BLaER1 treated with 17β-estradiol and CSF1 and Interleukin-3, amounts not matched to agents 10 nM and 100 nM (cell line): Measurements from ENCODE around the gene TIMM8A.

Experiments
- H3K27ac ChIP-seq, 11 experiments: shearing (Covaris generic); formaldehyde crosslinking; 2 replicates each; pipeline ENCODE4 v1.8.1; 2022
- H3K27me3 ChIP-seq, 11 experiments: shearing (Covaris generic); formaldehyde crosslinking; 2 replicates each; pipeline ENCODE4 v1.8.1; 2022
- H3K36me3 ChIP-seq, 11 experiments: shearing (Covaris generic); formaldehyde crosslinking; 2 replicates each; pipeline ENCODE4 v1.8.1; 2022
- H3K4me1 ChIP-seq, 10 experiments: shearing (Covaris generic); formaldehyde crosslinking; 2 replicates each; pipeline ENCODE4 v1.8.1; 2022
- H3K4me2 ChIP-seq, 11 experiments: shearing (Covaris generic); formaldehyde crosslinking; 2 replicates each; pipeline ENCODE4 v1.8.1; 2022
- H3K4me3 ChIP-seq, 10 experiments: shearing (Covaris generic); formaldehyde crosslinking; 2 replicates each; pipeline ENCODE4 v1.8.1; 2022
- H3K9ac ChIP-seq, 11 experiments: shearing (Covaris generic); formaldehyde crosslinking; 2 replicates each; pipeline ENCODE4 v1.8.1; 2022
- H3K9me3 ChIP-seq, 11 experiments: shearing (Covaris generic); formaldehyde crosslinking; replicated peaks in 1 of 11; 2 replicates each; pipeline ENCODE4 v1.8.1; 2022
- H4K20me1 ChIP-seq, 11 experiments: shearing (Covaris generic); formaldehyde crosslinking; 2 replicates each; pipeline ENCODE4 v1.8.1; 2022
- Cebpa-rat ChIP-seq, 11 experiments: shearing (Covaris generic); IDR thresholded peaks; 2 replicates each; pipeline ENCODE4 v1.8.1; 2022

TIMM8A gene

GRCh38 chrX:101348452-101349192, at the start of gene TIMM8A:
TSS of gene TIMM8A (minus strand) at chrX:101348742. CDS start at chrX:101348664, 78 bp downstream.
- peak within 1 kb of the TSS; percentile 64 to 86 (median 73) for H3K4me2 ChIP-seq
- peak within 1 kb of the TSS; percentile 76 to 86 (median 81) for H3K9ac ChIP-seq
- peaks cover 6 to 31% (median 17%) of the 10 kb centered on the region in 10 experiments; a peak in 19 of 20 replicates for H3K4me1 ChIP-seq
- peaks cover 0 to 46% (median 14%) of the 10 kb centered on the region in 11 experiments; a peak in 12 of 22 replicates for H4K20me1 ChIP-seq
- TF ChIP-seq Cebpa-rat (IDR thresholded peaks at IDR 0.05): no peak
- H3K36me3 ChIP-seq: peaks cover 41 to 82% (median 68%) of the 10 kb centered on the region in 11 experiments
- peak within 1 kb of the TSS; percentile 57 to 78 (median 74) for H3K4me3 ChIP-seq
- H3K27ac ChIP-seq: peak within 1 kb of the TSS; percentile 68 to 86 (median 81); a peak in 21 of 22 replicates
- no peaks in the 10 kb centered on the region for H3K27me3 ChIP-seq
- peaks cover 0 to 6% (median 0%) of the 10 kb centered on the region in 11 experiments; a peak in 3 of 22 replicates for H3K9me3 ChIP-seq

- H3K27ac ChIP-seq: peak overlapping the region in 1 of 11 experiments; percentile 26; a peak in 2 of 22 replicates
- no peak for TF ChIP-seq Cebpa-rat (IDR thresholded peaks at IDR 0.05)
These were observed 49.2 kb upstream of the TIMM8A start for GRCh38 chrX:101397779-101398178.

DNA sequence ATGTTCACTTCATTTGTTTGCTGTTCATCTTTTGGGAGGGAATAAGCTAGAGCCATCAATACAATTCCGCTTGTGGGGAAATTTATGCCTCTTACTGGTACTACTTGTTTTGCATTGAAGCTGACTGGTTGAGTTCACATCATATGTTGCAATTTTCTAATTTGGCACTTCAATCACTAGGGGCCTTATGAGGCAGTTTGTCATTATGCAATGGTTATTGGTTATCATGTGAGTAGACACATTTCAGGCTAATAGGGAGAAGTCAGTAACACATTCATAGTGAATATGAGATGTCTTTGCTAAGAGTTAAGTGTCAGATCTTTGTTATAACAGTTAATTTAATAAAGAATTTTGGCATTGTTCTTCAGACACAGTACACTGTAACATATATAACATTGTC, 47.2 kb upstream of the TIMM8A start:
- peak overlapping the region in 8 of 11 experiments; percentile 14 to 41 (median 24); a peak in 10 of 22 replicates for H3K4me2 ChIP-seq
- TF ChIP-seq Cebpa-rat (IDR thresholded peaks at IDR 0.05): peak in 2 of 11 experiments; percentile 51 to 53; a peak in 3 of 22 replicates
- peaks cover 0 to 26% (median 4%) of the 10 kb centered on the region in 11 experiments; a peak in 7 of 22 replicates for H4K20me1 ChIP-seq
- H3K27ac ChIP-seq: peak overlapping the region in 10 of 11 experiments; percentile 0 to 95 (median 64); a peak in 19 of 22 replicates
- peaks cover 0 to 5% (median 0%) of the 10 kb centered on the region in 11 experiments; a peak in 4 of 22 replicates for H3K9me3 ChIP-seq
- H3K27me3 ChIP-seq: no peaks in the 10 kb centered on the region
- peaks cover 17 to 40% (median 28%) of the 10 kb centered on the region in 10 experiments for H3K4me1 ChIP-seq
- peaks cover 37 to 81% (median 63%) of the 10 kb centered on the region in 11 experiments for H3K36me3 ChIP-seq
- H3K9ac ChIP-seq: peak overlapping the region in 7 of 11 experiments; percentile 3 to 53 (median 37); a peak in 6 of 22 replicates
- H3K4me3 ChIP-seq: no peak overlapping the region

More at GRCh38 chrX:101397779-101398178, 49.2 kb upstream of the TIMM8A start:
- Histone ChIP-seq H3K27me3 (no peaks in the 10 kb centered on the region), H3K4me2 (no peak overlapping the region), H3K4me1 (peaks cover 10 to 45% (median 24%) of the 10 kb centered on the region in 10 experiments; a peak in 19 of 20 replicates), H3K9ac (no peak overlapping the region), H3K36me3 (peaks cover 41 to 86% (median 72%) of the 10 kb centered on the region in 11 experiments), H3K9me3 (no peaks in the 10 kb centered on the region; a peak in 1 of 22 replicates), H3K4me3 (no peak overlapping the region), H4K20me1 (peaks cover 0 to 26% (median 4%) of the 10 kb centered on the region in 11 experiments; a peak in 7 of 22 replicates)

DNA sequence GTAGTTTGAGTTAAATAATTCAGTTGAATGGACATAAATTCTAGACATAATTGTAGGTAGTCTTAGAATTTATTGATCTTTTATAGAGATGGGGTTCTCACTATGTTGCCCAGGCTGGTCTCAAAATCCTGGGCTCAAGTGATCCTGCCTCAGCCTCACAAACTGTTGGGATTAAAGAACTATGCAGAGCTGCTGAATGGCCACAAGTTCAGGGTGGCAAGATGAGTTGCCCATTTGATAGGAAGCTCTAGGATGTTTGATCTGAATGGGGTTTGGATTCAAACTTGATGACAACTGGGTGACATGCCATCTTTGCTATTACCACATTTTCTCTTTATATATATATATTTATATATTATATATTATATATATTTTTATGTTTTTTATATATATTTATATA, 45.8 kb upstream of the TIMM8A start:
- Histone ChIP-seq H3K9ac (peak overlapping the region in 4 of 11 experiments; percentile 4 to 90 (median 23); a peak in 5 of 22 replicates), H3K27me3 (no peaks in the 10 kb centered on the region), H3K4me1 (peaks cover 26 to 41% (median 34%) of the 10 kb centered on the region in 10 experiments), H3K27ac (peak overlapping the region in 8 of 11 experiments; percentile 37 to 95 (median 90); a peak in 7 of 22 replicates), H3K9me3 (peaks cover 0 to 7% (median 0%) of the 10 kb centered on the region in 11 experiments; a peak in 3 of 22 replicates), H3K4me3 (peak overlapping the region in 1 of 10 experiments; percentile 68; a peak in 2 of 20 replicates), H4K20me1 (peaks cover 0 to 26% (median 4%) of the 10 kb centered on the region in 11 experiments; a peak in 7 of 22 replicates), H3K4me2 (peak overlapping the region; percentile 56 to 84 (median 77); a peak in 16 of 22 replicates), H3K36me3 (peaks cover 24 to 66% (median 49%) of the 10 kb centered on the region in 11 experiments)
- no peak for TF ChIP-seq Cebpa-rat (IDR thresholded peaks at IDR 0.05)

- H3K36me3 ChIP-seq: peaks cover 21 to 63% (median 45%) of the 10 kb centered on the region in 11 experiments
- peak overlapping the region in 7 of 10 experiments; percentile 30 to 73 (median 68); a peak in 8 of 20 replicates for H3K4me3 ChIP-seq
- peaks cover 0 to 26% (median 4%) of the 10 kb centered on the region in 11 experiments; a peak in 7 of 22 replicates for H4K20me1 ChIP-seq
- H3K4me2 ChIP-seq: peak overlapping the region; percentile 56 to 84 (median 77); a peak in 21 of 22 replicates
- peak overlapping the region in 8 of 11 experiments; percentile 4 to 94 (median 56); a peak in 12 of 22 replicates for H3K9ac ChIP-seq
- peaks cover 0 to 7% (median 0%) of the 10 kb centered on the region in 11 experiments; a peak in 3 of 22 replicates for H3K9me3 ChIP-seq
- peak overlapping the region in 9 of 11 experiments; percentile 50 to 95 (median 92); a peak in 12 of 22 replicates for H3K27ac ChIP-seq
- peaks cover 26 to 41% (median 34%) of the 10 kb centered on the region in 10 experiments for H3K4me1 ChIP-seq
- no peak for TF ChIP-seq Cebpa-rat (IDR thresholded peaks at IDR 0.05)
- H3K27me3 ChIP-seq: no peaks in the 10 kb centered on the region
These were observed 45.2 kb upstream of the TIMM8A start for GRCh38 chrX:101393530-101394305.

- Histone ChIP-seq H3K4me1 (peaks cover 29 to 48% (median 38%) of the 10 kb centered on the region in 10 experiments), H3K36me3 (peaks cover 17 to 44% (median 34%) of the 10 kb centered on the region in 11 experiments; a peak in 21 of 22 replicates), H3K9me3 (peaks cover 0 to 7% (median 0%) of the 10 kb centered on the region in 11 experiments; a peak in 3 of 22 replicates), H4K20me1 (peaks cover 0 to 25% (median 4%) of the 10 kb centered on the region in 11 experiments; a peak in 7 of 22 replicates), H3K4me2 (peak overlapping the region; percentile 56 to 84 (median 77)), H3K4me3 (peak overlapping the region; percentile 56 to 73 (median 68)), H3K9ac (peak overlapping the region; percentile 78 to 95 (median 90)), H3K27ac (peak overlapping the region; percentile 63 to 95 (median 91); a peak in 21 of 22 replicates), H3K27me3 (no peaks in the 10 kb centered on the region)
- TF ChIP-seq Cebpa-rat (IDR thresholded peaks at IDR 0.05): no peak
These were observed 43.3 kb upstream of the TIMM8A start for GRCh38 chrX:101391831-101392230.

DNA sequence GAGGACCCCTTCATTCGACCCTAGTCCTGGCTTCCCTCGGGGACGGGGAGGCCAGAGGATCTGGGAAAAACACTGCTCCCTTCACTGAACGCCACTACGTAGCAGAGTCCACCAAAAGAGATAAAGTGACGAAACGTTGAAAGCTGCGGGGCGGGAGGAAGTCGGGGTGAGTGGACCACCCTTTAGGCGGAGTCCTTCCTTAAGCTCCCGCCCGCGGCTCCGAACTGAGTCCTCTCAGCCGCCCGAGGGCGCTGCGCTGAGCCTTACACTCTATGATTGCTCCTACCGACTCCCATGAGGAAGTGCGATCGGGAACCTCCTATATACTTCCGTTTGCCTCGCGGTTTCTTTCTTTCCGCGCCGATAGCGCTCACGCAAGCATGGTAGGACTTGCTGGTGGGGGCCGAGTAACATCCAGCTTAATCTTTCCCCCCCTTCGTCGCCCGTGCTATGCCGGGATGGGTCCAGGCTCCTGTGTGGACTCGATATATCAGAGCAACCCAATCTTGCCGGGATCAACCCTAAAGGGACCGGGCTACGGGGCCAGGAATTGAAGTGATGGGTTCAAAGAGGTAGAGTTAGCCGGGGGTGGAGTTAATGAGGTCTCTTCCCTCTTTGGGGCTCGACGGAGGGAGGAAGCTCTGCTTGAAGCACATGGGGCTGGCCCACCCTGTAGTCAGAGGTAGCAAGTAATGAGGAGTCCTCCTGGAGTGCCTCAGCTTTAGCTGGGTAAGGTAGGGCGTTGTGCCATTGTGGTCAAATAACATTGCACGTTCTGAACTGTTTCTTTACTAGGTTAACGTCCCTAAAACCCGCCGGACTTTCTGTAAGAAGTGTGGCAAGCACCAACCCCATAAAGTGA, 42.4 kb upstream of the TIMM8A start, which contains the start of gene RPL36A:
Gene RPL36A (plus strand): TSS at position 348 of the 862 bp plus-strand sequence. CDS start 33 bp downstream, at position 381.
- Histone ChIP-seq H4K20me1 (peaks cover 0 to 20% (median 0%) of the 10 kb centered on the region in 11 experiments; a peak in 5 of 22 replicates), H3K9me3 (peaks cover 0 to 7% (median 0%) of the 10 kb centered on the region in 11 experiments; a peak in 3 of 22 replicates), H3K9ac (peak within 1 kb of the TSS; percentile 78 to 95 (median 90)), H3K36me3 (peaks cover 9 to 35% (median 26%) of the 10 kb centered on the region in 11 experiments; a peak in 20 of 22 replicates), H3K4me2 (peak within 1 kb of the TSS; percentile 69 to 84 (median 77)), H3K4me1 (peaks cover 36 to 54% (median 45%) of the 10 kb centered on the region in 10 experiments), H3K27me3 (no peaks in the 10 kb centered on the region), H3K4me3 (peak within 1 kb of the TSS; percentile 56 to 73 (median 68)), H3K27ac (peak within 1 kb of the TSS; percentile 63 to 95 (median 91); a peak in 21 of 22 replicates)
- TF ChIP-seq Cebpa-rat (IDR thresholded peaks at IDR 0.05): no peak
